GM12878 (cell line): Measurements from ENCODE around the gene ANXA9.

Experiments used
- POLR2A ChIP-seq: IDR thresholded peaks from 2 replicates; pipeline ENCODE4 v1.6.1; 2011; ENCODE audit warnings: low read depth, mild to moderate bottlenecking, low read length
- RELB ChIP-seq: fragments of 450-650 bp; IDR thresholded peaks from 2 replicates; pipeline ENCODE4 v1.6.1; 2017; ENCODE audit warnings: low read depth, mild to moderate bottlenecking, moderate library complexity
- REST ChIP-seq: IDR thresholded peaks from 2 replicates; pipeline ENCODE4 v1.6.1; 2012; ENCODE audit warnings: mild to moderate bottlenecking, low read depth, low read length
- TF ChIP-seq, protein P1 (sequence below), 3 experiments: IDR thresholded peaks in 2 of 3; conservative IDR thresholded peaks in 1 of 3; 2 replicates each; pipeline ENCODE4 v1.5.1; 2011; ENCODE audit warnings: low read depth in 3 of 3, low read length in 3 of 3, mild to moderate bottlenecking in 3 of 3, control low read depth in 2 of 3, moderate library complexity in 2 of 3, inconsistent platforms in 1 of 3, mixed read lengths in 1 of 3; ENCODE audit not compliant: control insufficient read depth in 2 of 3, insufficient read depth in 1 of 3; ENCODE audit errors: extremely low read depth in 1 of 3

- TF ChIP-seq, protein P1, sequence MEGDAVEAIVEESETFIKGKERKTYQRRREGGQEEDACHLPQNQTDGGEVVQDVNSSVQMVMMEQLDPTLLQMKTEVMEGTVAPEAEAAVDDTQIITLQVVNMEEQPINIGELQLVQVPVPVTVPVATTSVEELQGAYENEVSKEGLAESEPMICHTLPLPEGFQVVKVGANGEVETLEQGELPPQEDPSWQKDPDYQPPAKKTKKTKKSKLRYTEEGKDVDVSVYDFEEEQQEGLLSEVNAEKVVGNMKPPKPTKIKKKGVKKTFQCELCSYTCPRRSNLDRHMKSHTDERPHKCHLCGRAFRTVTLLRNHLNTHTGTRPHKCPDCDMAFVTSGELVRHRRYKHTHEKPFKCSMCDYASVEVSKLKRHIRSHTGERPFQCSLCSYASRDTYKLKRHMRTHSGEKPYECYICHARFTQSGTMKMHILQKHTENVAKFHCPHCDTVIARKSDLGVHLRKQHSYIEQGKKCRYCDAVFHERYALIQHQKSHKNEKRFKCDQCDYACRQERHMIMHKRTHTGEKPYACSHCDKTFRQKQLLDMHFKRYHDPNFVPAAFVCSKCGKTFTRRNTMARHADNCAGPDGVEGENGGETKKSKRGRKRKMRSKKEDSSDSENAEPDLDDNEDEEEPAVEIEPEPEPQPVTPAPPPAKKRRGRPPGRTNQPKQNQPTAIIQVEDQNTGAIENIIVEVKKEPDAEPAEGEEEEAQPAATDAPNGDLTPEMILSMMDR (IDR thresholded peaks at IDR 0.05 in 2 of 3, conservative IDR thresholded peaks at IDR 0.05 in 1 of 3; ENCODE audit: control insufficient read depth in 2 of 3, extremely low read depth in 1 of 3, insufficient read depth in 1 of 3, low read depth in 3 of 3, low read length in 3 of 3), result no peak
- TF ChIP-seq POLR2A (no peak), REST (no peak), RELB (no peak)
These were observed 20.3 kb upstream of the ANXA9 start for GRCh38 chr1:150961756-150962155.
